ENCODE measurements around the gene TRIO. TPM values are rescaled to one million over a fixed set of nuclear protein-coding genes. Genes with fewer than 3 reads are reported as not detected.

TRIO gene
- total RNA-seq, 1 experiment from 2014 or later: 68.4 TPM

DNA sequence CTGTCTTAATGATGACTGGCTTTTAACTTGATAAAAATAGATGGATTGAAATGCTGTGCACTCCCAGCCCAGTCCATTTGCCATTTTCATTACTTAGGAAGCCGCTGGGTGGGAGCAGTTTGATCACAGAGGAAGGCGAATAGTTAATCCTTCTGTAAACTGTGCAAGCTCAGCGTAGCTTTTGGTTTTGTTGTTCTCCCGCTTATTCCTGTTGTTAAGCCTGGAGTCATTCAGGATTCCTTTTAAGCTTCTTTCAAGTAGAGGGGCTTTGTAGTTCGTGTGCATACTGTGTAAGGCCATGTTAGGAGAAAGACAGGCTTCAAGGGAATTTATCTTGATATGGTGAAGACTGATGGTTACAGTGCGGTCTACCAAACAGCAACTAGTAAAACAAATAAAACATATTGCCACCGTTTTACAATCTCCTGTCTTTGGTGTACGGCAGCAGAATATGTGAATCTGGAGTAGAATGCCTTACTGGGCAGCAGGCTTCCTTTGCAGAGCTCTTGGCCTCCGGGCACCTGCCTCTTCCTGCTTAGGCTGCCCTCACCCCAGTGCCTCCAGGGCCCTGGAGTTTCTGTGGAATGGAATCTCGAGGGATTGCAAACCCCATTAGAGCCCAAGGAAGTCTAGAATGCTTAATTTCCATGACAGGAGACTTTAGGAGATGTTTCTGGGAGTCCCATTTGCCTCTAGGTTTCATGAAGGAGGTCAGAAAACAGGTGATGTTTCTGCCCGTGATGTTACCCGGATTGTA is 141.4 kb downstream of the TRIO start:
- no TSS peak for BruUV-seq (replicated peaks)
- ChIA-PET POLR2A (no interaction called here), CTCF (no interaction called here), RAD21 (ENCODE audit: low non-redundant PET in 1 of 2, low total read pairs in 2 of 2, uncharacterized antibody in 2 of 2, unreplicated experiment in 2 of 2) (no interaction called here)
- intact Hi-C loops (cut with micrococcal nuclease): no loop called here
- no peaks in the 10 kb centered on the region for H3K4me1 ChIP-seq (ENCODE audit: control insufficient read depth in 1 of 2, insufficient read depth in 2 of 2, low read length in 2 of 2)
- no peak overlapping the region for H2AFZ ChIP-seq (ENCODE audit: low read depth, low read length, poor library complexity, severe bottlenecking)
- ATAC-seq: no peak
- H3K9me2 ChIP-seq (ENCODE audit: insufficient read depth): no peaks in the 10 kb centered on the region
- TF ChIP-seq, protein P1, sequence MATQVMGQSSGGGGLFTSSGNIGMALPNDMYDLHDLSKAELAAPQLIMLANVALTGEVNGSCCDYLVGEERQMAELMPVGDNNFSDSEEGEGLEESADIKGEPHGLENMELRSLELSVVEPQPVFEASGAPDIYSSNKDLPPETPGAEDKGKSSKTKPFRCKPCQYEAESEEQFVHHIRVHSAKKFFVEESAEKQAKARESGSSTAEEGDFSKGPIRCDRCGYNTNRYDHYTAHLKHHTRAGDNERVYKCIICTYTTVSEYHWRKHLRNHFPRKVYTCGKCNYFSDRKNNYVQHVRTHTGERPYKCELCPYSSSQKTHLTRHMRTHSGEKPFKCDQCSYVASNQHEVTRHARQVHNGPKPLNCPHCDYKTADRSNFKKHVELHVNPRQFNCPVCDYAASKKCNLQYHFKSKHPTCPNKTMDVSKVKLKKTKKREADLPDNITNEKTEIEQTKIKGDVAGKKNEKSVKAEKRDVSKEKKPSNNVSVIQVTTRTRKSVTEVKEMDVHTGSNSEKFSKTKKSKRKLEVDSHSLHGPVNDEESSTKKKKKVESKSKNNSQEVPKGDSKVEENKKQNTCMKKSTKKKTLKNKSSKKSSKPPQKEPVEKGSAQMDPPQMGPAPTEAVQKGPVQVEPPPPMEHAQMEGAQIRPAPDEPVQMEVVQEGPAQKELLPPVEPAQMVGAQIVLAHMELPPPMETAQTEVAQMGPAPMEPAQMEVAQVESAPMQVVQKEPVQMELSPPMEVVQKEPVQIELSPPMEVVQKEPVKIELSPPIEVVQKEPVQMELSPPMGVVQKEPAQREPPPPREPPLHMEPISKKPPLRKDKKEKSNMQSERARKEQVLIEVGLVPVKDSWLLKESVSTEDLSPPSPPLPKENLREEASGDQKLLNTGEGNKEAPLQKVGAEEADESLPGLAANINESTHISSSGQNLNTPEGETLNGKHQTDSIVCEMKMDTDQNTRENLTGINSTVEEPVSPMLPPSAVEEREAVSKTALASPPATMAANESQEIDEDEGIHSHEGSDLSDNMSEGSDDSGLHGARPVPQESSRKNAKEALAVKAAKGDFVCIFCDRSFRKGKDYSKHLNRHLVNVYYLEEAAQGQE (IDR thresholded peaks at IDR 0.05; ENCODE audit: low read depth): no peak
- no peak for TF ChIP-seq ELF1 (IDR thresholded peaks at IDR 0.05; ENCODE audit: borderline replicate concordance, low read depth)
- TF ChIP-seq ZFX (IDR thresholded peaks at IDR 0.05): no peak
- TF ChIP-seq, protein P2, sequence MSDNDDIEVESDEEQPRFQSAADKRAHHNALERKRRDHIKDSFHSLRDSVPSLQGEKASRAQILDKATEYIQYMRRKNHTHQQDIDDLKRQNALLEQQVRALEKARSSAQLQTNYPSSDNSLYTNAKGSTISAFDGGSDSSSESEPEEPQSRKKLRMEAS (IDR thresholded peaks at IDR 0.05): no peak
- no peak for TF ChIP-seq SRF (IDR thresholded peaks at IDR 0.05; ENCODE audit: low read depth)
- TF ChIP-seq SP1 (IDR thresholded peaks at IDR 0.05; ENCODE audit: low read depth): no peak
- TF ChIP-seq CEBPB (IDR thresholded peaks at IDR 0.05; ENCODE audit: low read depth): no peak
- no peak for TF ChIP-seq SIN3A (IDR thresholded peaks at IDR 0.05; ENCODE audit: low read depth)
- TF ChIP-seq FOSL1 (IDR thresholded peaks at IDR 0.05; ENCODE audit: low read depth): no peak
- no peak for TF ChIP-seq EZH2phosphoT487 (IDR thresholded peaks at IDR 0.05; ENCODE audit: borderline replicate concordance)
- H3K4me3 ChIP-seq (replicated peaks in 1 of 2; ENCODE audit: low read depth in 1 of 2, low read length in 2 of 2): no peak overlapping the region
- H3K9me3 ChIP-seq (ENCODE audit: control insufficient read depth in 1 of 2, insufficient read depth in 1 of 2, low read depth in 1 of 2, low read length in 2 of 2): no peaks in the 10 kb centered on the region
- H3K27me3 ChIP-seq (ENCODE audit: insufficient read depth, low read length): no peaks in the 10 kb centered on the region
- no peak for DNase-seq (ENCODE audit: low read depth, low spot score)
- H4K20me1 ChIP-seq (ENCODE audit: insufficient read depth): no peaks in the 10 kb centered on the region
- H3K9ac ChIP-seq (ENCODE audit: low read length): no peak overlapping the region
- H3K79me2 ChIP-seq (ENCODE audit: insufficient read depth, low read length): peaks cover 34% of the 10 kb centered on the region; the same call in 1 of the 2 replicates
- H3K4me2 ChIP-seq (ENCODE audit: low read length): no peak overlapping the region
- H3K36me3 ChIP-seq (ENCODE audit: control insufficient read depth in 1 of 2, insufficient read depth in 2 of 2, low read length in 2 of 2): peaks cover 0 to 3% of the 10 kb centered on the region in 2 experiments; a peak in 1 of 4 replicates
- no peak overlapping the region for H3K27ac ChIP-seq (ENCODE audit: low read depth, low read length)

Data from HCT116 (cell line).